ENCODE data around the gene RNF111.

Gene RNF111

GRCh38 chr15:59001946-59002345 is 14.5 kb downstream of the RNF111 start:
- no peak for DNase-seq

GRCh38 chr15:59002418-59002859 is 15.0 kb downstream of the RNF111 start:
- DNase-seq, result no peak

GRCh38 chr15:59005579-59005978 is 18.1 kb downstream of the RNF111 start:
- DNase-seq, result no peak

- no peak for DNase-seq
Observed at GRCh38 chr15:59008086-59008485, 20.6 kb downstream of the RNF111 start.

GRCh38 chr15:59011262-59011952 is 23.9 kb downstream of the RNF111 start:
- no peak for DNase-seq

- DNase-seq, result no peak
Observed at GRCh38 chr15:59013246-59013873, 25.9 kb downstream of the RNF111 start.

GRCh38 chr15:59014068-59014467 is 26.6 kb downstream of the RNF111 start:
- no peak for DNase-seq

- no peak for DNase-seq
Observed at GRCh38 chr15:59017449-59017848, 30.0 kb downstream of the RNF111 start.

- DNase-seq, result no peak
Observed at GRCh38 chr15:59018833-59019232, 31.4 kb downstream of the RNF111 start.

- no peak for DNase-seq
Observed at GRCh38 chr15:59020322-59020721, 32.9 kb downstream of the RNF111 start.

GRCh38 chr15:59022188-59022587 is 34.7 kb downstream of the RNF111 start:
- DNase-seq, result no peak

- no peak for DNase-seq
Observed at GRCh38 chr15:59026207-59026606, 38.7 kb downstream of the RNF111 start.

GRCh38 chr15:59028387-59028955 is 41.0 kb downstream of the RNF111 start:
- no peak for DNase-seq

- no peak for DNase-seq
Observed at GRCh38 chr15:59029554-59029953, 42.1 kb downstream of the RNF111 start.

GRCh38 chr15:59035201-59035600 is 47.7 kb downstream of the RNF111 start:
- DNase-seq, result no peak

GRCh38 chr15:59039225-59039624 is 51.8 kb downstream of the RNF111 start:
- no peak for DNase-seq

GRCh38 chr15:59042041-59042440 is 54.6 kb downstream of the RNF111 start:
- no peak for DNase-seq

GRCh38 chr15:59048897-59049296 is 61.4 kb downstream of the RNF111 start:
- no peak for DNase-seq

- DNase-seq, result no peak
Observed at GRCh38 chr15:59051873-59052861, 64.7 kb downstream of the RNF111 start.

- no peak for DNase-seq
Observed at GRCh38 chr15:59052915-59053407, 65.5 kb downstream of the RNF111 start.

GRCh38 chr15:59053482-59053881 is 66.0 kb downstream of the RNF111 start:
- no peak for DNase-seq

GRCh38 chr15:59059076-59059597 is 71.7 kb downstream of the RNF111 start:
- no peak for DNase-seq

GRCh38 chr15:59060348-59060747 is 72.9 kb downstream of the RNF111 start:
- DNase-seq, result no peak
